Uterus (tissue), 4 donors: ENCODE measurements around the gene TNKS1BP1. TPM values are rescaled to one million over a fixed set of nuclear protein-coding genes. Genes with fewer than 3 reads are reported as not detected.

ENCODE experiments used
- DNase-seq, 2 donors: peaks; one replicate each; pipeline ENCODE4 v3.0.0-alpha.2; 2019 to 2020
- H3K27ac ChIP-seq, 2 donors: fragments of 200-600 bp; sonication (generic); 1 replicate in 1 of 2; 2 replicates in 1 of 2; pipeline ENCODE4 v1.5.1; 2016 to 2018
- H3K27me3 ChIP-seq, 2 donors: fragments of 200-600 bp; sonication (generic); one replicate each; pipeline ENCODE4 v1.5.1; 2018 to 2019; ENCODE audit warnings: control low read depth in 1 of 2
- H3K36me3 ChIP-seq, 2 donors: fragments of 200-600 bp; sonication (generic); one replicate each; pipeline ENCODE4 v1.5.1; 2019; ENCODE audit warnings: control low read depth in 1 of 2
- H3K4me1 ChIP-seq, 2 donors: fragments of 200-600 bp; sonication (generic); one replicate each; pipeline ENCODE4 v1.5.1; 2018 to 2019; ENCODE audit warnings: control low read depth in 1 of 2
- H3K4me3 ChIP-seq, 2 donors: fragments of 200-600 bp; sonication (generic); 1 replicate in 1 of 2; 2 replicates in 1 of 2; pipeline ENCODE4 v1.5.1; 2018 to 2019; ENCODE audit warnings: mild to moderate bottlenecking in 1 of 2
- H3K9me3 ChIP-seq, 2 donors: fragments of 200-600 bp; sonication (generic); one replicate each; pipeline ENCODE4 v1.5.1; 2019; ENCODE audit warnings: control low read depth in 1 of 2
- POLR2A ChIP-seq, 2 donors: fragments of 450-650 bp; IDR thresholded peaks; one replicate each; pipeline ENCODE4 v1.6.1; 2016; ENCODE audit warnings: antibody characterized with exemption in 2 of 2, mild to moderate bottlenecking in 1 of 2, moderate library complexity in 1 of 2
- intact Hi-C: fragments of 100-400 bp; cut with DNase I; formaldehyde crosslinking; loops from one replicate; pipeline ENCODE4 v1.15.1; 2023; ENCODE audit warnings: low total_unique reads
- total RNA-seq, 4 donors: library from RNA; depleted of rRNA in 3 of 4; stranded (reverse); fragments of >200 nt in 3 of 4; gene quantifications; one replicate each; pipeline versions ENCODE4 v1.1.0 to v1.2.4, GENCODE V29; 2014 to 2023
- TF ChIP-seq, protein P1 (sequence below), 4 experiments: fragments of 200-600 bp in 2 of 4; fragments of 450-650 bp in 2 of 4; sonication (generic) in 2 of 4; IDR thresholded peaks; one replicate each; pipeline ENCODE4 v1.5.1; 2016 to 2019; ENCODE audit warnings: antibody characterized with exemption in 4 of 4, mild to moderate bottlenecking in 2 of 4, moderate library complexity in 1 of 4
- donor health status: DM: yes; HTN: yes; CAD: no.

TNKS1BP1 gene
- total RNA-seq, 4 donors from 2014 or later: 22.5 to 269 (median 70.8) TPM

DNA sequence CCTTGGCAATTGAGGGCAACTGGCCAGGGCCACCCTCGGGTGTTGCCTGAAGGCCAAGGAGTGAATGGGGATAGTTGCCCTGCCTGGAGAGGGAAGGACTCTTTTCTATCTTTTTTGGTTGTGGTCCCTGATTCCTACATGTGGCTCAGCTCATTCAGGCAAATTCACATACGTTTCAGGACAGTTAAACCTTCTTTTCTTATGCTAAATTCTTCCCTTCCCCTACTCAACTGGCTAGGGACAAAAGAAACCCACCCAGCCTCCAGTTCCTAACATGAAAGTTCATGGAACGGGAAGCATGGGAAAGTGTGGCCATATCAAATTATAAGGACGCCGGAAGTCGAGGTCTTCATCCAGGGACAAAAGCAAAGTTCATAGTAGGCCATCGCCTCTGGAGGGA is 61.4 kb downstream of the TNKS1BP1 start:
- no peaks in the 10 kb centered on the region for H3K4me1 ChIP-seq
- no peak overlapping the region for H3K27ac ChIP-seq
- no peaks in the 10 kb centered on the region for H3K36me3 ChIP-seq
- no peak overlapping the region for H3K4me3 ChIP-seq
- no peak for TF ChIP-seq POLR2A (IDR thresholded peaks at IDR 0.05)
- TF ChIP-seq, protein P1, sequence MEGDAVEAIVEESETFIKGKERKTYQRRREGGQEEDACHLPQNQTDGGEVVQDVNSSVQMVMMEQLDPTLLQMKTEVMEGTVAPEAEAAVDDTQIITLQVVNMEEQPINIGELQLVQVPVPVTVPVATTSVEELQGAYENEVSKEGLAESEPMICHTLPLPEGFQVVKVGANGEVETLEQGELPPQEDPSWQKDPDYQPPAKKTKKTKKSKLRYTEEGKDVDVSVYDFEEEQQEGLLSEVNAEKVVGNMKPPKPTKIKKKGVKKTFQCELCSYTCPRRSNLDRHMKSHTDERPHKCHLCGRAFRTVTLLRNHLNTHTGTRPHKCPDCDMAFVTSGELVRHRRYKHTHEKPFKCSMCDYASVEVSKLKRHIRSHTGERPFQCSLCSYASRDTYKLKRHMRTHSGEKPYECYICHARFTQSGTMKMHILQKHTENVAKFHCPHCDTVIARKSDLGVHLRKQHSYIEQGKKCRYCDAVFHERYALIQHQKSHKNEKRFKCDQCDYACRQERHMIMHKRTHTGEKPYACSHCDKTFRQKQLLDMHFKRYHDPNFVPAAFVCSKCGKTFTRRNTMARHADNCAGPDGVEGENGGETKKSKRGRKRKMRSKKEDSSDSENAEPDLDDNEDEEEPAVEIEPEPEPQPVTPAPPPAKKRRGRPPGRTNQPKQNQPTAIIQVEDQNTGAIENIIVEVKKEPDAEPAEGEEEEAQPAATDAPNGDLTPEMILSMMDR (IDR thresholded peaks at IDR 0.05): no peak
- no peak for DNase-seq
- intact Hi-C loops: no loop called here
- H3K9me3 ChIP-seq: no peaks in the 10 kb centered on the region
- H3K27me3 ChIP-seq: no peaks in the 10 kb centered on the region

DNA sequence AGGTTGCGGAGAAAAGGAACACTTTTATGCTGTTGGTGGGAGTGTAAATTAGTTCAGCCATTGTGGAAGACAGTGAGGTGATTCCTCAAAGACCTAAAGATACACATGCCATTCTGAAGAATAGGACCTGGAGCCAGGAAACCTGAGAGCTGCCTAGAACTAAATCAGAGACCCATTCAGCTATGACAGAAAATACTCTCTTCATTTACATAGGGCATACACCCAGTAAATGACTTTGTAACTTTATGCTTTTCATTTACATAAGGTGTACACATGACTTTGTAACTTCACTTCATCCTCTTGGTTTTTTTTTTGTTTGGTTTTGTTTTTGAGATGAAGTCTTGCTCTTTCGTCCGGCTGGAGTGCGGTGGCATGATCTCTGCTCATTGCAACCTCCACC is 62.6 kb downstream of the TNKS1BP1 start:
- TF ChIP-seq, protein P1 (IDR thresholded peaks at IDR 0.05): no peak
- TF ChIP-seq POLR2A (IDR thresholded peaks at IDR 0.05): no peak
- intact Hi-C loops: no loop called here
- Histone ChIP-seq H3K9me3 (no peaks in the 10 kb centered on the region), H3K4me1 (no peaks in the 10 kb centered on the region), H3K27me3 (no peaks in the 10 kb centered on the region), H3K36me3 (no peaks in the 10 kb centered on the region), H3K4me3 (no peak overlapping the region), H3K27ac (no peak overlapping the region)
- DNase-seq: no peak

DNA sequence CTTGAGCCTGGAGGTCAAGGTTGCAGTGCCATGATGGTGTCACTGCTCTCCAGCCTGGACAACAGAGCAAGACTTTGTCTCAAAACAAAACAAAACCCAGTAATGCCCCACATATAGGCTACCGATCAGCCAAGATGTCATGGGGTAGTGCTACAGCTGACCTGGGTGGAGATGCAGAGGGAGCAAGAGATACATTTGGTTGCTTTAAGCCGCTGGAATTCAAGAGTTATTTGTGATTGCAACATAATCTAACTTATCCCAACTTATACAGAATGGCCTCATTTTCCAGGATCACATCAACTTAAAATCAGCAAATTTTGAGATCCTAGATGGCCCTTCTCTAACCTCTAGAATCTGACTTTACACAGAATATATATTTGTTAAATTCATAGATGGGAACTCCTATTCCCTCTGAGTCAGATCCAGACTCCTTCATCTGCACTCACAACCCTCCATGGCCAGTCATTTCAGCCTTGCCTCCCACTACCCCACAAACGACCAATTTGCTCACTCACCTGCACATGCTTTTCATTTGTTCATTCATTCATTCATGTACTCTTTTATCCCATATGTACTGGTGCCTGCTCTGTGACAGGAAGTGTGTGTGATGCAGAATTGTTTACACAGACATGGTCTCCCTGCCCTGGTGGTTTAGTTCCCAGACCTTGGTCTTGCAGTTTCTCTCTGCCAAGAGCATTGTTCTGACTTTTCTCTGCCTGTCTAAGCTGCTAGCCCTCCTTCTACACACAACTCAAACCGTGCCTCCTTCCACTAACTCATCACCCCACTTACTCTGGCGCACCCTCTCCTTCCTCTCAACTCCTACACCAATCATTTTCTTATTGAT is 63.6 kb downstream of the TNKS1BP1 start:
- Histone ChIP-seq H3K36me3 (no peaks in the 10 kb centered on the region), H3K9me3 (no peaks in the 10 kb centered on the region), H3K27ac (no peak overlapping the region), H3K27me3 (no peaks in the 10 kb centered on the region), H3K4me3 (no peak overlapping the region), H3K4me1 (no peaks in the 10 kb centered on the region)
- TF ChIP-seq POLR2A (IDR thresholded peaks at IDR 0.05): no peak
- TF ChIP-seq, protein P1 (IDR thresholded peaks at IDR 0.05): no peak
- intact Hi-C loops: no loop called here
- DNase-seq: no peak

DNA sequence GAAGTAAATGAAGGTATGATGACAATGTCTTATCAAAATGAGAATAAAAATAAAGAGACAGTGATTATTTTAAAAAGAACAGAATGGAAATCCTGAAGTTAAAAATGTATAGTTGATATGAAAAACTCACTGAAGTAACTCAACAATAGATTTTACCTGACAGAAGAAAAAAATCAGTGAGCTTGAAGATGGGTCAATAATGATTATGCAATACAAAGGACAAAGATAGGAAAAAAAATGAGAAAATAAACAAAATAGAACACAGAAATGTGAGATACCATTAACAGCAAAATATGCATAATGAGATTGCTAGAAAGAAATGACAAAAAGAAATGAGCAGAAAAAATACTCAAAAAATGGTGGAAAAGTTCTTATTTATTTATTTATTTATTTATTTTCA is 68.6 kb downstream of the TNKS1BP1 start:
- Histone ChIP-seq H3K27me3 (no peaks in the 10 kb centered on the region), H3K36me3 (no peaks in the 10 kb centered on the region), H3K4me3 (no peak overlapping the region), H3K4me1 (no peaks in the 10 kb centered on the region), H3K27ac (no peak overlapping the region), H3K9me3 (no peaks in the 10 kb centered on the region)
- no peak for DNase-seq
- TF ChIP-seq POLR2A (IDR thresholded peaks at IDR 0.05): no peak
- TF ChIP-seq, protein P1 (IDR thresholded peaks at IDR 0.05): no peak
- intact Hi-C loops: no loop called here

DNA sequence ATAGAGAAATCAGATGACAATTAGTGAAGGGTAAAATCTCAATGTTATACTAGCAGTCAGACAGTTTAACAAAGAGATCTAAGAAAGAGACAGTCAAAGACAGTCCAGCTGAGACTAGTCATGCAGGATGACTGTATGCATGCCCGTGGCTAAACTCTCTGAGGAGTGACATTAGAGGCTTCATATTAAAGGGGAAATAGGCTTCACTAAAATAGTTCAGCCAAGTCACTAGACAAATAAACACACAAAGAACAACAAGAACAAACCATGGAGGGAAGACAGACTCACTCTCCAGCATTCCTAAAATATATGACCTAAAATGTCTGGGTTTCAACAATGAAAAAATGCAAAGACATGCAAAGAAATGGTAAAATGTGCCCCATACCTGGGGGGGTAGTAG is 69.1 kb downstream of the TNKS1BP1 start:
- Histone ChIP-seq H3K4me1 (no peaks in the 10 kb centered on the region), H3K27ac (no peak overlapping the region), H3K27me3 (no peaks in the 10 kb centered on the region), H3K36me3 (no peaks in the 10 kb centered on the region), H3K9me3 (no peaks in the 10 kb centered on the region), H3K4me3 (no peak overlapping the region)
- DNase-seq: no peak
- TF ChIP-seq POLR2A (IDR thresholded peaks at IDR 0.05): no peak
- TF ChIP-seq, protein P1 (IDR thresholded peaks at IDR 0.05): no peak
- intact Hi-C loops: no loop called here
